PC-3 (cell line): ENCODE measurements around the gene NDUFAF2.

Experiments used
- EZH2 ChIP-seq: fragments of 300-600 bp; sonication (generic); IDR thresholded peaks from one replicate; pipeline ENCODE4 v1.6.1; 2017; ENCODE audit warnings: antibody characterized with exemption, mild to moderate bottlenecking, low read length; ENCODE audit not compliant: unreplicated experiment
- TF ChIP-seq, protein P1 (sequence below): fragments of 300-600 bp; sonication (generic); conservative IDR thresholded peaks from 2 replicates; pipeline ENCODE4 v1.5.1; 2017; ENCODE audit warnings: antibody characterized with exemption, low read depth, mild to moderate bottlenecking, low read length

DNA sequence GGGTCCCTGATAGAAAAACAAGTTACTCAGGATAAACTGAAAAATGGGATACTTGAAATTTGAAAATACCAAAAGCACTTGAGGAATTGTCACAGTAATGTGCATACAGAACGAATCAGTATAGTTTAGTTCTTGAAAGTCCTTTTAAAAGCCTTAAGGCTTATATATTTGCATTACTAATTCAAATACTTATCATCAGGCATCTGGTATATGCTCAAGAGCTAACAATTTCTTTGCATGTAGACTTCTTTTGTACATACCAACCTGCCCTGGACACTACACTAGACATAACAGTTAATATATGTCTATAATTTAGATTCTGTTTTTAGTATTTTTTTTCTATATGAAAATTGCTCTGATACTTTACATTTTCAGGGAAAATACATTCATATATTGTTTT is 174.1 kb downstream of the NDUFAF2 start:
- TF ChIP-seq, protein P1, sequence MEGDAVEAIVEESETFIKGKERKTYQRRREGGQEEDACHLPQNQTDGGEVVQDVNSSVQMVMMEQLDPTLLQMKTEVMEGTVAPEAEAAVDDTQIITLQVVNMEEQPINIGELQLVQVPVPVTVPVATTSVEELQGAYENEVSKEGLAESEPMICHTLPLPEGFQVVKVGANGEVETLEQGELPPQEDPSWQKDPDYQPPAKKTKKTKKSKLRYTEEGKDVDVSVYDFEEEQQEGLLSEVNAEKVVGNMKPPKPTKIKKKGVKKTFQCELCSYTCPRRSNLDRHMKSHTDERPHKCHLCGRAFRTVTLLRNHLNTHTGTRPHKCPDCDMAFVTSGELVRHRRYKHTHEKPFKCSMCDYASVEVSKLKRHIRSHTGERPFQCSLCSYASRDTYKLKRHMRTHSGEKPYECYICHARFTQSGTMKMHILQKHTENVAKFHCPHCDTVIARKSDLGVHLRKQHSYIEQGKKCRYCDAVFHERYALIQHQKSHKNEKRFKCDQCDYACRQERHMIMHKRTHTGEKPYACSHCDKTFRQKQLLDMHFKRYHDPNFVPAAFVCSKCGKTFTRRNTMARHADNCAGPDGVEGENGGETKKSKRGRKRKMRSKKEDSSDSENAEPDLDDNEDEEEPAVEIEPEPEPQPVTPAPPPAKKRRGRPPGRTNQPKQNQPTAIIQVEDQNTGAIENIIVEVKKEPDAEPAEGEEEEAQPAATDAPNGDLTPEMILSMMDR: no peak
- no peak for TF ChIP-seq EZH2
